ENCODE data around the gene SLC17A9.

The SLC17A9 gene

GRCh38 chr20:63017076-63017825, 64.7 kb downstream of the SLC17A9 start:
- no peak overlapping the region for H3K27ac ChIP-seq
- TF ChIP-seq, protein P1, sequence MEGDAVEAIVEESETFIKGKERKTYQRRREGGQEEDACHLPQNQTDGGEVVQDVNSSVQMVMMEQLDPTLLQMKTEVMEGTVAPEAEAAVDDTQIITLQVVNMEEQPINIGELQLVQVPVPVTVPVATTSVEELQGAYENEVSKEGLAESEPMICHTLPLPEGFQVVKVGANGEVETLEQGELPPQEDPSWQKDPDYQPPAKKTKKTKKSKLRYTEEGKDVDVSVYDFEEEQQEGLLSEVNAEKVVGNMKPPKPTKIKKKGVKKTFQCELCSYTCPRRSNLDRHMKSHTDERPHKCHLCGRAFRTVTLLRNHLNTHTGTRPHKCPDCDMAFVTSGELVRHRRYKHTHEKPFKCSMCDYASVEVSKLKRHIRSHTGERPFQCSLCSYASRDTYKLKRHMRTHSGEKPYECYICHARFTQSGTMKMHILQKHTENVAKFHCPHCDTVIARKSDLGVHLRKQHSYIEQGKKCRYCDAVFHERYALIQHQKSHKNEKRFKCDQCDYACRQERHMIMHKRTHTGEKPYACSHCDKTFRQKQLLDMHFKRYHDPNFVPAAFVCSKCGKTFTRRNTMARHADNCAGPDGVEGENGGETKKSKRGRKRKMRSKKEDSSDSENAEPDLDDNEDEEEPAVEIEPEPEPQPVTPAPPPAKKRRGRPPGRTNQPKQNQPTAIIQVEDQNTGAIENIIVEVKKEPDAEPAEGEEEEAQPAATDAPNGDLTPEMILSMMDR (IDR thresholded peaks at IDR 0.05) = no peak
- no peak for TF ChIP-seq ZFX (IDR thresholded peaks at IDR 0.05; ENCODE audit: borderline replicate concordance)

- TF ChIP-seq, protein P1 (IDR thresholded peaks at IDR 0.05) = no peak
- no peak for TF ChIP-seq ZFX (IDR thresholded peaks at IDR 0.05; ENCODE audit: borderline replicate concordance)
- no peak overlapping the region for H3K27ac ChIP-seq
Observed at GRCh38 chr20:63017826-63018411, 65.4 kb downstream of the SLC17A9 start.
